Measurements from ENCODE around the gene LRIF1.
"Not testable (repeated sequence)": the region's sequence is repeated elsewhere in the genome, so short reads cannot be mapped to it uniquely, and the experiment has no call there.

Gene LRIF1

GRCh38 chr1:110963691-110964454, at the start of gene LRIF1:
Gene LRIF1, minus strand, starts transcription at chr1:110963922. Its CDS starts 234 bp downstream, at chr1:110963688.
- H3K9ac ChIP-seq, result peak within 1 kb of the TSS; percentile 79 to 94 (median 88)
- H3K9me3 ChIP-seq (replicated peaks in 1 of 11), result peaks cover 67 to 87% (median 72%) of the 10 kb centered on the region in 11 experiments
- no peaks in the 10 kb centered on the region for H4K20me1 ChIP-seq
- peaks cover 19 to 36% (median 27%) of the 10 kb centered on the region in 11 experiments for H3K36me3 ChIP-seq
- H3K4me1 ChIP-seq, result peaks cover 0 to 15% (median 8%) of the 10 kb centered on the region in 10 experiments; a peak in 9 of 20 replicates
- no peaks in the 10 kb centered on the region for H3K27me3 ChIP-seq
- peak within 1 kb of the TSS; percentile 65 to 81 (median 75) for H3K4me3 ChIP-seq
- peak in 9 of 11 experiments; percentile 21 to 86 (median 72); a peak in 14 of 22 replicates for TF ChIP-seq Cebpa-rat (IDR thresholded peaks at IDR 0.05)
- H3K4me2 ChIP-seq, result peak within 1 kb of the TSS; percentile 61 to 82 (median 76)
- peak within 1 kb of the TSS; percentile 88 to 98 (median 93) for H3K27ac ChIP-seq

GRCh38 chr1:111008031-111008430, 44.3 kb upstream of the LRIF1 start:
- no peak overlapping the region for H3K9ac ChIP-seq
- H3K27me3 ChIP-seq, result no peaks in the 10 kb centered on the region
- H3K4me2 ChIP-seq, result no peak overlapping the region
- TF ChIP-seq Cebpa-rat (IDR thresholded peaks at IDR 0.05), result no peak
- no peaks in the 10 kb centered on the region for H4K20me1 ChIP-seq
- no peaks in the 10 kb centered on the region for H3K36me3 ChIP-seq
- no peak overlapping the region for H3K27ac ChIP-seq
- peaks cover 26 to 54% (median 38%) of the 10 kb centered on the region in 11 experiments for H3K9me3 ChIP-seq (replicated peaks in 1 of 11)
- H3K4me1 ChIP-seq, result peaks cover 0 to 6% (median 0%) of the 10 kb centered on the region in 10 experiments; a peak in 1 of 20 replicates
- no peak overlapping the region for H3K4me3 ChIP-seq

GRCh38 chr1:111006556-111006955, 42.8 kb upstream of the LRIF1 start:
- Histone ChIP-seq H3K36me3 (no peaks in the 10 kb centered on the region), H3K4me3 (no peak overlapping the region), H3K4me1 (peaks cover 0 to 6% (median 0%) of the 10 kb centered on the region in 10 experiments; a peak in 1 of 20 replicates), H3K27ac (no peak overlapping the region), H3K9me3 (replicated peaks in 1 of 11) (peaks cover 26 to 56% (median 35%) of the 10 kb centered on the region in 11 experiments), H4K20me1 (no peaks in the 10 kb centered on the region), H3K4me2 (no peak overlapping the region), H3K27me3 (no peaks in the 10 kb centered on the region), H3K9ac (no peak overlapping the region)
- TF ChIP-seq Cebpa-rat (IDR thresholded peaks at IDR 0.05), result no peak

- H4K20me1 ChIP-seq, H3K27me3 ChIP-seq, H3K27ac ChIP-seq, H3K36me3 ChIP-seq, H3K9ac ChIP-seq, H3K4me3 ChIP-seq, H3K4me2 ChIP-seq, H3K4me1 ChIP-seq: not testable (repeated sequence)
- H3K9me3 ChIP-seq (replicated peaks in 1 of 11), result peaks cover 9 to 26% (median 16%) of the 10 kb centered on the region in 11 experiments; a peak in 19 of 22 replicates
These were observed 35.9 kb upstream of the LRIF1 start for GRCh38 chr1:110999607-111000006.

- not testable (repeated sequence) for H3K9me3 ChIP-seq (replicated peaks in 1 of 11); H4K20me1 ChIP-seq; H3K9ac ChIP-seq; H3K27me3 ChIP-seq; H3K36me3 ChIP-seq; H3K4me3 ChIP-seq; H3K27ac ChIP-seq; H3K4me1 ChIP-seq; H3K4me2 ChIP-seq
These were observed 28.6 kb upstream of the LRIF1 start for GRCh38 chr1:110992329-110992728.

- H4K20me1 ChIP-seq, H3K4me1 ChIP-seq, H3K4me2 ChIP-seq, H3K27me3 ChIP-seq, H3K36me3 ChIP-seq, H3K4me3 ChIP-seq, H3K9ac ChIP-seq, H3K27ac ChIP-seq: not testable (repeated sequence)
- peaks cover 0 to 16% (median 6%) of the 10 kb centered on the region in 11 experiments; a peak in 9 of 22 replicates for H3K9me3 ChIP-seq (replicated peaks in 1 of 11)
These were observed 27.6 kb upstream of the LRIF1 start for GRCh38 chr1:110991295-110991694.

- Histone ChIP-seq H3K9me3 (replicated peaks in 1 of 11) (peaks cover 0 to 23% (median 6%) of the 10 kb centered on the region in 11 experiments; a peak in 9 of 22 replicates), H3K4me2 (no peak overlapping the region), H3K27ac (no peak overlapping the region), H3K4me3 (no peak overlapping the region), H4K20me1 (no peaks in the 10 kb centered on the region), H3K27me3 (no peaks in the 10 kb centered on the region), H3K4me1 (no peaks in the 10 kb centered on the region), H3K9ac (no peak overlapping the region), H3K36me3 (no peaks in the 10 kb centered on the region)
- no peak for TF ChIP-seq Cebpa-rat (IDR thresholded peaks at IDR 0.05)
These were observed 26.8 kb upstream of the LRIF1 start for GRCh38 chr1:110990541-110990940.

- Histone ChIP-seq H3K9ac (no peak overlapping the region), H3K27me3 (no peaks in the 10 kb centered on the region), H3K4me3 (no peak overlapping the region), H3K4me2 (no peak overlapping the region), H3K9me3 (replicated peaks in 1 of 11) (peaks cover 0 to 45% (median 8%) of the 10 kb centered on the region in 11 experiments; a peak in 9 of 22 replicates), H3K27ac (no peak overlapping the region), H3K36me3 (no peaks in the 10 kb centered on the region), H3K4me1 (no peaks in the 10 kb centered on the region), H4K20me1 (no peaks in the 10 kb centered on the region)
- TF ChIP-seq Cebpa-rat (IDR thresholded peaks at IDR 0.05), result no peak
These were observed 22.7 kb upstream of the LRIF1 start for GRCh38 chr1:110986407-110986891.

- Histone ChIP-seq H4K20me1 (no peaks in the 10 kb centered on the region), H3K36me3 (no peaks in the 10 kb centered on the region), H3K9ac (no peak overlapping the region), H3K4me3 (no peak overlapping the region), H3K4me1 (no peaks in the 10 kb centered on the region), H3K4me2 (no peak overlapping the region), H3K27ac (no peak overlapping the region), H3K27me3 (no peaks in the 10 kb centered on the region), H3K9me3 (replicated peaks in 1 of 11) (peaks cover 0 to 65% (median 14%) of the 10 kb centered on the region in 11 experiments; a peak in 13 of 22 replicates)
- no peak for TF ChIP-seq Cebpa-rat (IDR thresholded peaks at IDR 0.05)
These were observed 18.6 kb upstream of the LRIF1 start for GRCh38 chr1:110982320-110982719.

- Histone ChIP-seq H3K4me3 (no peak overlapping the region), H4K20me1 (no peaks in the 10 kb centered on the region), H3K27me3 (no peaks in the 10 kb centered on the region), H3K9ac (no peak overlapping the region), H3K9me3 (replicated peaks in 1 of 11) (peaks cover 0 to 67% (median 15%) of the 10 kb centered on the region in 11 experiments; a peak in 13 of 22 replicates), H3K4me1 (no peaks in the 10 kb centered on the region), H3K4me2 (no peak overlapping the region), H3K36me3 (no peaks in the 10 kb centered on the region), H3K27ac (no peak overlapping the region)
- no peak for TF ChIP-seq Cebpa-rat (IDR thresholded peaks at IDR 0.05)
These were observed 15.4 kb upstream of the LRIF1 start for GRCh38 chr1:110979154-110979553.

Data from BLaER1 treated with 17β-estradiol and CSF1 and Interleukin-3, amounts not matched to agents 10 nM and 100 nM (cell line).